Measurements from ENCODE around the gene ARHGEF2. TPM values are rescaled to one million over a fixed set of nuclear protein-coding genes. Genes with fewer than 3 reads are reported as not detected.

ARHGEF2 gene
- total RNA-seq, 4 donors from 2014 or later: 105 to 195 (median 153) TPM

DNA sequence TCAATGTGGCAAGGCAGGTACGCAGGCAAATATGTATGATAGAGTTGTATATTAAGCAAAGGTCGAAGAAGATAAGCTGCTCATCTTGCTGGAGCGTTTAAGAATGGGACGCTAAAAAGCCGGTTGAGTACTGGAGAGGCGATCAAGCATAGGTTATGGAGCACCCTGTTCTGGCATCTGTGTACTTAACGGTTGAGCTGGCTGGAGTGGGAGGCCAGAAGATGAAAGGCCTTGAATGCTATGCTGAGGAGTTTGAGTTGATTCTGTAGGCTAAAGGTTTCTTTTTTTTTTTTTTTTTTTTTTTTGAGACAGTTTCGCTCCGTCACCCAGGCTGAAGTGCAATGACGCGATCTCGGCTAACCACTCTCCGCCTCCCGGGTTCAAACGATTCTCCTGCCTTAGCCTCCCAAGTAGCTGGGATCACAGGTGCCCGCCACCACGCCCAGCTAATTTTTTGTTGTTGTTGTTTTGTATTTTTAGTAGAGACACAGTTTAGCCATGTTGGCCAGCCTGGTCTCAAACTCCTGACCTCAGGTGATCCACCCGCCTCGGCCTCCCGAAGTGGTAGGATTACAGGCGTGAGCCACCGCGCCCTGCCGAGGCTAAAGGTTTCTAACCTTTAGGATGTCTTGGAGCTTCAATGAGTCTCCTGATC is 43.3 kb downstream of the ARHGEF2 start:
- no peak for TF ChIP-seq POLR2A (IDR thresholded peaks at IDR 0.05)
- TF ChIP-seq EP300 (IDR thresholded peaks at IDR 0.05): no peak
- TF ChIP-seq, protein P1, sequence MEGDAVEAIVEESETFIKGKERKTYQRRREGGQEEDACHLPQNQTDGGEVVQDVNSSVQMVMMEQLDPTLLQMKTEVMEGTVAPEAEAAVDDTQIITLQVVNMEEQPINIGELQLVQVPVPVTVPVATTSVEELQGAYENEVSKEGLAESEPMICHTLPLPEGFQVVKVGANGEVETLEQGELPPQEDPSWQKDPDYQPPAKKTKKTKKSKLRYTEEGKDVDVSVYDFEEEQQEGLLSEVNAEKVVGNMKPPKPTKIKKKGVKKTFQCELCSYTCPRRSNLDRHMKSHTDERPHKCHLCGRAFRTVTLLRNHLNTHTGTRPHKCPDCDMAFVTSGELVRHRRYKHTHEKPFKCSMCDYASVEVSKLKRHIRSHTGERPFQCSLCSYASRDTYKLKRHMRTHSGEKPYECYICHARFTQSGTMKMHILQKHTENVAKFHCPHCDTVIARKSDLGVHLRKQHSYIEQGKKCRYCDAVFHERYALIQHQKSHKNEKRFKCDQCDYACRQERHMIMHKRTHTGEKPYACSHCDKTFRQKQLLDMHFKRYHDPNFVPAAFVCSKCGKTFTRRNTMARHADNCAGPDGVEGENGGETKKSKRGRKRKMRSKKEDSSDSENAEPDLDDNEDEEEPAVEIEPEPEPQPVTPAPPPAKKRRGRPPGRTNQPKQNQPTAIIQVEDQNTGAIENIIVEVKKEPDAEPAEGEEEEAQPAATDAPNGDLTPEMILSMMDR (IDR thresholded peaks at IDR 0.05): no peak
- Histone ChIP-seq H3K4me1 (peaks cover 6 to 53% (median 45%) of the 10 kb centered on the region in 4 donors), H3K27me3 (no peaks in the 10 kb centered on the region), H3K4me3 (peak overlapping the region; percentile 59 to 97 (median 90)), H3K27ac (peak overlapping the region; percentile 90 to 98 (median 94)), H3K36me3 (peaks cover 0 to 28% (median 0%) of the 10 kb centered on the region in 3 donors), H3K9me3 (no peaks in the 10 kb centered on the region)
- WGBS, 2 donors: 83 to 89% methylated on average over 24 of the region's 24 CpGs
- DNase-seq (ENCODE audit: low spot score in 2 of 2): no peak

DNA sequence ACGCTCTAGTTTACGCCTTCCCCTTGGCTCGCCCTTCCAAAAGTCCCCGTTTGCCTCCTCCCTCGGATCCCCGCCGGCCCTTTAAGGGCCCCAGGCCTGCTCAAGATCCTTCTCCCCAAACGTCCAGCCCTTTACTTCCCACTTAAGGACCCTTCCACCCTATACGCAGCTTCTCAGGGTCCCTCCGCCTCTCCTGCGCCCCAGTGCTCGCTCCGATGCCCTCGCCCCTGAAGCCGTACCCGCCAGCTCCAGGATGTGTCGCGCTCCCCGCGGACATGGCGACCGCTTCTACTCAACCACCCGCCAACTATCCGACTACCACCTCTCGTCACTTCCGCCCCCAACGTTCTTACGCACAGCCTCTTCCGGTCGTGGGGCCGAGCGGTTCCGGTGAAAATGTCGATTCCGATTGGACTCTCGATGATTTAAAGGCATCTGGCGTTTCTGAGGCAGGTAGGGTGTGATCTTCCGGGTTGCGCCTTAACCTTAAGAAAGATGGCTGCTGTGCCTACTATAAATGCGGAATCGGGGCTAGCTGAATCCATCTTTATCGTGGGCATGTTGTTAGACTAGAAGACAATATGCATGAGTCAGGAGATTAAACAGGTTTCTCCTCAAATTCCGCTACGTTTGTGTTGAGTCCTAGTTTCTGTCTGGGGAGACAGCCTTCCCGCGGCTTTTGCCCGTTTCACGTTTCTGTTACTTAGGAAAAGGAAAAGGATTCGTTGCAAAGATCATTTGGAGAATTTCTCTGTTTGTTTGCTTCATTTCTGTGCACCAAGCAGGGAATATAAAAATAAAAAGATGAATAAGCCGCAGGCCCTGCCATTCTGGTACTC is 44.0 kb downstream of the ARHGEF2 start, which contains the start of gene KHDC4:
TSS of gene KHDC4 (minus strand) at position 317 of the 839 bp plus-strand sequence. CDS start at position 277, 40 bp downstream.
- H3K36me3 ChIP-seq: peaks cover 0 to 35% (median 3%) of the 10 kb centered on the region in 3 donors
- 0 to 1% methylated on average over 49 to 50 of the region's 50 CpGs for WGBS, 2 donors
- H3K27me3 ChIP-seq: no peaks in the 10 kb centered on the region
- TF ChIP-seq POLR2A (IDR thresholded peaks at IDR 0.05) (peak; percentile 94 to 97), EP300 (IDR thresholded peaks at IDR 0.05) (peak; percentile 77 to 99)
- TF ChIP-seq, protein P1 (IDR thresholded peaks at IDR 0.05): peak; percentile 2 to 51 (median 14)
- peak; percentile 91 to 94 for DNase-seq (ENCODE audit: low spot score in 2 of 2)
- H3K4me1 ChIP-seq: peaks cover 6 to 53% (median 43%) of the 10 kb centered on the region in 4 donors
- peak within 1 kb of the TSS; percentile 59 to 97 (median 90) for H3K4me3 ChIP-seq
- H3K27ac ChIP-seq: peak within 1 kb of the TSS; percentile 90 to 98 (median 94)
- no peaks in the 10 kb centered on the region for H3K9me3 ChIP-seq

DNA sequence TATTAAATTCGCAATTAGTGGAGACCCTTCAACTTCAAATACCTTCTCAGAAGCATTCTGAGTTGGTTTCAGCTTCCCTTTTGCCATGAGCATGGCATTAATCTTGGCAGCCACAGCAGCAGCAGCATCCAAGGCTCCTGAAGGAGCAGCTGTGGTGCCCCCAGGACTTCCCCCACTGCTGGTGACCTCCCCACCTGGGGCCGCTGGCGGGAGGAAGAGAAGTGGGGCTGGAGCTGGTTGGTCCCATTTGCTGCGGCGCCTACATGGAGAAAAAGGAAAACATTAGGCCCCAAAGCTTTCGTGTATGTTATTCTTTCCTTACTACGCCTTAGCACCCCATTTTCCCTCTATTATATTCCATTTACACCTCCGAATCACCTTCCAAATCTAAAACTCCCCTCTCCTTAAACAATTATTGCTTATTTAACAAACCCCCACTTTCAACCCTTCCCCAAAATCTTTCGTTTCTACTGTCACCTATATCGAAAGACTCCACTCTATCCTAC is 44.7 kb downstream of the ARHGEF2 start:
- no peaks in the 10 kb centered on the region for H3K27me3 ChIP-seq
- H3K4me3 ChIP-seq: peak overlapping the region; percentile 59 to 97 (median 90)
- 2 to 7% methylated on average over 9 to 10 of the region's 10 CpGs for WGBS, 2 donors
- TF ChIP-seq EP300 (IDR thresholded peaks at IDR 0.05) (no peak), POLR2A (IDR thresholded peaks at IDR 0.05) (no peak)
- TF ChIP-seq, protein P1 (IDR thresholded peaks at IDR 0.05): no peak
- no peak for DNase-seq (ENCODE audit: low spot score in 2 of 2)
- H3K27ac ChIP-seq: peak overlapping the region; percentile 90 to 98 (median 94)
- H3K9me3 ChIP-seq: no peaks in the 10 kb centered on the region
- H3K36me3 ChIP-seq: peaks cover under 1 to 42% (median 5%) of the 10 kb centered on the region in 3 donors
- peaks cover 6 to 50% (median 42%) of the 10 kb centered on the region in 4 donors for H3K4me1 ChIP-seq

DNA sequence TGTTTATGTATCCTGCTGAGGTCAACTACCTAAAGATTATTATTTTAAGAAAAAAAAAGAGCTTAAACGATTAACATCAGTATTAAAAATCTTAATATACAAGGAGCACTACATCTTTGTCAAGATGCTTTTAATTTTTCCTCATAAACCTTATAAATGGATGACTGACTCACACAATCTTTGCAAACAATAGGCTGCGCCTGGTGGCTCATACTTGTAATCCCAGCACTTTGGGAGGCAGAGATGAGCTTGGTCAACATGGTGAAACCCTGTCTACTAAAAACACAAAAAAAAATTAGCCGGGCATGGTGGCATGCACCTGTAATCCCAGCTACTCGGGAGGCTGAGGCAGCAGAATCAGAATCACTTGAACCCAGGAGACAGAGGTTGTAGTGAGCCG is 45.9 kb downstream of the ARHGEF2 start:
- WGBS, 2 donors: 78 to 86% methylated on average over 5 of the region's 5 CpGs
- H3K4me3 ChIP-seq: peak overlapping the region in 1 of 4 donors; percentile 59
- no peak for TF ChIP-seq POLR2A (IDR thresholded peaks at IDR 0.05)
- no peak for TF ChIP-seq EP300 (IDR thresholded peaks at IDR 0.05)
- TF ChIP-seq, protein P1 (IDR thresholded peaks at IDR 0.05): no peak
- H3K27ac ChIP-seq: no peak overlapping the region
- DNase-seq (ENCODE audit: low spot score in 2 of 2): no peak
- no peaks in the 10 kb centered on the region for H3K9me3 ChIP-seq
- peaks cover 6 to 43% (median 38%) of the 10 kb centered on the region in 4 donors for H3K4me1 ChIP-seq
- H3K36me3 ChIP-seq: peaks cover 5 to 53% (median 8%) of the 10 kb centered on the region in 3 donors
- H3K27me3 ChIP-seq: no peaks in the 10 kb centered on the region
